ENCODE measurements around the gene RIPOR3.

DNA sequence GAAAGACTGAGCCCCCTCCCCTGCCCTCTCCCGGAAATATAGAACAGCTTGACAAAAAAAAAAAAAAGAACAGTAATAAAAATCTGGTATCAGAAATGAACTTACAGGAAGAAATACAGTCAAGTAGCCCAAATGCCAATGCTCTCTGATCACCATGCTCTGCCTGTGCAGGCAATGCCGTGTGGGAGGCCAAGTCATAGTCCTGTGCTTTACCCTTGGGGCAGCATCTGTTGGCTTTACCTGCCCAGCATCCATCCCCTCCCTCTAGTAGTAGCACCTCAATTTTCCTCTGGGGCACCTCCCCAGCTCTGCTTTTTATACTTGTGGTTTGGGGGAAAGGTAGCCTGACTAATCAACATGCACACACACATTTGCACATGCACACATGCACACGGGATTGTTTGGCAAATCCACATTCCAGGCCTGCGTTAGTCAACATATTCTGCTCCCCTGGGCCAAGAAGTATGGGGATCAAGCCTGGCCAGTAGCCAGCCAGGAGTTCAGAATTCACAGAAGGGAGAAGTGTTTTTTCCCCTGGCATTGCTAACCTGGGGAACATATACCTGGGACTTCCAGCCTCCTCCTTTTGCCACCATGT, 70.2 kb downstream of the RIPOR3 start:
- TF ChIP-seq, protein P1, sequence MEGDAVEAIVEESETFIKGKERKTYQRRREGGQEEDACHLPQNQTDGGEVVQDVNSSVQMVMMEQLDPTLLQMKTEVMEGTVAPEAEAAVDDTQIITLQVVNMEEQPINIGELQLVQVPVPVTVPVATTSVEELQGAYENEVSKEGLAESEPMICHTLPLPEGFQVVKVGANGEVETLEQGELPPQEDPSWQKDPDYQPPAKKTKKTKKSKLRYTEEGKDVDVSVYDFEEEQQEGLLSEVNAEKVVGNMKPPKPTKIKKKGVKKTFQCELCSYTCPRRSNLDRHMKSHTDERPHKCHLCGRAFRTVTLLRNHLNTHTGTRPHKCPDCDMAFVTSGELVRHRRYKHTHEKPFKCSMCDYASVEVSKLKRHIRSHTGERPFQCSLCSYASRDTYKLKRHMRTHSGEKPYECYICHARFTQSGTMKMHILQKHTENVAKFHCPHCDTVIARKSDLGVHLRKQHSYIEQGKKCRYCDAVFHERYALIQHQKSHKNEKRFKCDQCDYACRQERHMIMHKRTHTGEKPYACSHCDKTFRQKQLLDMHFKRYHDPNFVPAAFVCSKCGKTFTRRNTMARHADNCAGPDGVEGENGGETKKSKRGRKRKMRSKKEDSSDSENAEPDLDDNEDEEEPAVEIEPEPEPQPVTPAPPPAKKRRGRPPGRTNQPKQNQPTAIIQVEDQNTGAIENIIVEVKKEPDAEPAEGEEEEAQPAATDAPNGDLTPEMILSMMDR (conservative IDR thresholded peaks at IDR 0.05; ENCODE audit: low read length) = no peak
- TF ChIP-seq EZH2phosphoT487 (IDR thresholded peaks at IDR 0.05; ENCODE audit: borderline replicate concordance, low read depth, low read length) = no peak

All from OCI-LY7 (cell line).